Stimulated activated CD4-positive, alpha-beta T cell treated with anti-CD3 and anti-CD28 coated beads, Interleukin-2, amount 100 ng/mL, for 48 hours (primary cell): ENCODE results near the gene AGFG1.

Source experiments
- DNase-seq, 2 donors: peaks; one replicate each; pipeline ENCODE4 v3.0.0-alpha.2; 2020

The AGFG1 gene, protein sequence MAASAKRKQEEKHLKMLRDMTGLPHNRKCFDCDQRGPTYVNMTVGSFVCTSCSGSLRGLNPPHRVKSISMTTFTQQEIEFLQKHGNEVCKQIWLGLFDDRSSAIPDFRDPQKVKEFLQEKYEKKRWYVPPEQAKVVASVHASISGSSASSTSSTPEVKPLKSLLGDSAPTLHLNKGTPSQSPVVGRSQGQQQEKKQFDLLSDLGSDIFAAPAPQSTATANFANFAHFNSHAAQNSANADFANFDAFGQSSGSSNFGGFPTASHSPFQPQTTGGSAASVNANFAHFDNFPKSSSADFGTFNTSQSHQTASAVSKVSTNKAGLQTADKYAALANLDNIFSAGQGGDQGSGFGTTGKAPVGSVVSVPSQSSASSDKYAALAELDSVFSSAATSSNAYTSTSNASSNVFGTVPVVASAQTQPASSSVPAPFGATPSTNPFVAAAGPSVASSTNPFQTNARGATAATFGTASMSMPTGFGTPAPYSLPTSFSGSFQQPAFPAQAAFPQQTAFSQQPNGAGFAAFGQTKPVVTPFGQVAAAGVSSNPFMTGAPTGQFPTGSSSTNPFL

DNA sequence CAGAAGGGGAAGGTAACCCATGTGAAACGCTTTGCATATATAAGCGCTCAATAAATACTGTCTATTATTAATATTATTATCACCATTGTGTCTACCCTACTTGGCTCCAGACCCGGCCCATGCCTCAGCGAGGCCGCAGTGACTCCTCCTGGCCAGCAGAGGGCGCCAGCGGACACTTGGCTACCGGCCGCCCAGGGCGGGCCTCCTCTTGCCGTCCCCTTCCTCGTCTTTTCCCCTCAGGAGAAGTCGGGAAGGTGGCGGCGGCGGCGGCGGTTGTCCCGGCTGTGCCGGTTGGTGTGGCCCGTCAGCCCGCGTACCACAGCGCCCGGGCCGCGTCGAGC lies at the start of gene AGFG1:
AGFG1 (plus strand) TSS at position 233 of the 341 bp plus-strand sequence. CDS start 266 bp downstream, outside the sequence.
- peak; percentile 93 for DNase-seq

DNA sequence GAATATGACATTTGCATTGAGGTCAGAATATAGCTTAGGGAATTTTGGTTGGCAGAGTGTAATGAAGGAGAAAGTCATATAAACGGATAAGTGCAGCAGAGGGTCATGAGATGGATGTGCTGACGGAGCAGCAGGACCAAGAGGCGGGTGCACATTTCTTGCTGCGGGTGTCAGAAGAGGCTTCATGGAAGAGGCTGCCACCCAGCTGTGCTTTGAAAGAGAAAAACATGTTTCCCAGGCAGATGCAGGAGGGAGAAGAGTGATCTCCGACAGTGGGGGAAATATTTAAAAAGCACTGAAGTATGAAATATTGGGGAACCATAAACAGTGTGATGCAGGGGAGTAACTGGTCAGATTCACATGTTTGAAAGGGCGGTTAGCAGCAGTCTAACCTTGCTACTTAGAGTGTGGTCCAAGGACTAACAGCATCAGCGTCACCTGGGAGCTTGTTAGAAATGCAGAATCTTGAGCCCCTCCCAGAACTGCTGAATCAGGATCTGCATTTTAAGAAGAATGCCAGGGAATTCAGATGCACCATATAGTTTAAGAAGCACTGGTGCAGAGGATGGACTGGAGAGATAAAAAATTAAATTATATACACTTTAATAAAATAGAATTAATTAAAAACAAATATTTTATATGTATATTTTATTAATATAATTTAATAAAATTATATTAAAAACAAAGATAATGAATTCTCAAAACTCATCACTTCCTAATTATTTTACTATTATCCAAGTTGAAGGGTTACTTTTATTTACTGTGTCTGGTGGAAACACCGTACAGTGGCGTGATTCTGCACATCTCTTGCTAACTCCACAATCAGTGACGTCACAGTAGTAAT lies 48.1 kb upstream of the AGFG1 start:
- no peak for DNase-seq

DNA sequence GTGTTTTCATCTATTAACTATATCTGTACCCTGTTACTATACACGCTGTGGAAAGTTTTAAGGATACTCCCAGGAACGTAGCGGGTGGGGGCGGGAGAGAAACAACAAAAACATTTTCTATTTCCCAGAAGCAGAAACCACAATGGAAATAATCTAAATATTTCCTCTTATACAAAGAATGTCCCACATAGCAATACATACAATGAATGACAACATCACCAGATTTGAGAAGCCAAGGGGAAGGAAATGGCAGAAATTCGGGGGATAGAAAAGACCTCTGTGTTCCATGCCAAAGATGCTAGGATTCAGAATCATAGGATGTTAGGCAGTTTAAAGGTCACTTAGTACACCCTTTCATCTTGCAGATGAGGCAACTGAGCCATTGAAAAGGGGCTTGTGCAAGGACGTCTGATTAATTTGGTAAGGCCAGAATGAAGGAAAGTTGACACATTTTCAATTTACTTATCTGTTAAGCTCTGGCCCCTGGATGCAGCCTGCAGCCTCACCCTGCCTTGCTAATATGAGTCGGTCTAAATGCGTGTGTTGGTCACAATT lies 43.1 kb upstream of the AGFG1 start:
- no peak for DNase-seq

DNA sequence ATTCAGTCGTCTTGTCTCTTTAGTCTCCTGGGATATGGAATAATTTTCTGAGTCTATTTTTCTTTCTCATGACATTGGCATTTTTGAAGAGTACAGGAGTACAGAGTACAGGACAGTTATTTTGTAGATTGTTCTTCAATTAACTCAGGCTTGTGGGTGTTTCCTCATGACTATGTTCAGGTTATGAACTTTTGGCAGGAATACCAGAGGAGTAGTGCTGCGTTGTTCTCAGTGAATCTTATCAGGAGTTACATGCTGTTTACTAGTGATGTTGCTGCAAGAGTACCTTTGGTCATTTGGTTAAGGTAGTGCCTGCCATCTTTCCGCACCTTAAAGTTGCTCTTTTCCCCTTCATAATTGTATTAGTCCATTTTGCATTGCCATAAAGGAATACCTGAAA lies 41.3 kb upstream of the AGFG1 start:
- no peak for DNase-seq

DNA sequence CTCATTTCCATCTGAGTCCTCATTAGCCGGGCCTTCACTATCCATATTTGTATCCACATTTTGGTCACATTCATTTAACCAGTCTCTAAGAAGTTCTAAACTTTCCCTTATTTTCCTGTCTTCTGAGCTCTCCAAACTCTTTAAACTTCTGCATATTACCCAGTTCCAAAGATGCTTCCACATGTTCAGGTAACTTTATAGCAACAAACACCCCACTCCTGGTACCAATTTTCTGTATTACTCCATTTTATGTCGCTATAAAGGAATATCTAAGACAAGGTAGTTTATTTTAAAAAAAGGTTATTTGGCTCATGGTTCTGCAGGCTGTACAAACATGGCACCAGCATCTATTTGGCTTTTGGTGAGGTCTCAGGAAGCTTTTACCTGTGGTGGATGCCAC lies 38.8 kb upstream of the AGFG1 start:
- DNase-seq: no peak

DNA sequence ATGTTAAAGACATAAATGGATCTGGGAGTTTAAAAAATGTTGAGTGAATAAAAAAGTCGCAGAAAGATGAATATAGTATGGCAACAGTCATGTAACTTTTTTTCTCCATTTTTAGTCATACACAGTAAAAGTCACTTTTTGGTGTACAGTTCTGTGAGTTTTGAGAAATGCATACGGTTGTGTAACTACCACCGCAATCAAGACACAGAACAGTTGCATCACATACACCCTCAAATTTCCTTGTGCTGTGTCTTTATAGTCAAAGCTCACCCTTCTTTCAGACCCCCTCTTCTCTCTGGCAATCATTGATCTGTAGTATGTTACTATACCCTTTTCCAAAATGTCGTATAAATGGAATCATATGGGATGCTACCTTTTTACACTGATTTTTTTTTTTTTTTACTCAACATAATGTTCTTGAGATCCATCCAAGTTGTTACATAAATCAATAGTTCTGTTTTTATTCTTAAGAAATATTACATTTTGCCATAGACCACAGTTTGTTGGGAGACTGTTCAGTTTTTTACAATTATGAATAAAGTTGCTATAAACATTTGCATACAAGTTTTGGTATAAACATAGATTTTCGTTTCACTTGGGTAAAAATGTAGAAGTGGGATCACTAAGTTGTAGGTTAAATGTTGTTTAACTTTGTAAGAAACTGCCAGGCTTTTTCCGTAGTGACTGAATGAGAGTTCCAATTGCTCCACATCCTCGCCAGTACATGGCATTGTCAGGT lies 35.4 kb upstream of the AGFG1 start:
- DNase-seq: no peak

DNA sequence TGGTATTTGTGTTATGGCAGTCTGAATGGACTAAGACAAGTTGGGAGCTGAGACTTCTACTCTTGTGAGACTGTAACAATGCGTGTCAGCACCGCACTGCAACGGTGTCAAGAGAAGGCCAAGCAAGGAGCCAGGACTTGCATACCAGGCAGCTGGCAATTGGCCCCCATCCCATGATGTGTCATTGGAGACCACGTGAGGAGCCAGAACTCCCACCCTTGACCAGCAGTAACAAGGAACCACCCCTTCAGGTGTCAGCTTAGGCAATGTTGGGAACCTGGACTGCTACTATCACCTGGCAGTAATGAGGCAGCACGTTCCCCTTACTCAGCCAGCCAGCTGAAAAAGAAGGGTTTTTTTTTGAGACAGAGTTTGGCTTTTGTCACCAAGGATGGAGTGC lies 32.7 kb upstream of the AGFG1 start:
- DNase-seq: no peak

DNA sequence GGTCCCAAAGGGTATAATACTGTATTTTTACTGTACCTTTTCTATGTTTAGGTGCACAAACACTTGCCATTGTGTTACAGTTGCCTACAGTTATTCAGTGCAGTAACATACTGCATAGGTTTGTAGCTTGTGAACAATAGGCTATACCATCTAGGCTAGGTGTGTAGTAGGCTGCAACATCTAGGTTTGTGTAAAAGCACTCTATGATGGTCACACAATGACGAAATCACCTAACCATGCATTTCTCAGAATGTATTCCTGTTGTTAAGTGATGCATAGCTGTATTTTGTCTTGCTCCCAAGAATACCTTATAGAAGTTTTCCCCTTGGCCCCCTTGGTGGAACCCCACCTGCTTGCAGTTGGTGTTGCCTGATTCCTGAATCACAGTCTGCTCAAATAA lies 29.3 kb upstream of the AGFG1 start:
- DNase-seq: no peak

DNA sequence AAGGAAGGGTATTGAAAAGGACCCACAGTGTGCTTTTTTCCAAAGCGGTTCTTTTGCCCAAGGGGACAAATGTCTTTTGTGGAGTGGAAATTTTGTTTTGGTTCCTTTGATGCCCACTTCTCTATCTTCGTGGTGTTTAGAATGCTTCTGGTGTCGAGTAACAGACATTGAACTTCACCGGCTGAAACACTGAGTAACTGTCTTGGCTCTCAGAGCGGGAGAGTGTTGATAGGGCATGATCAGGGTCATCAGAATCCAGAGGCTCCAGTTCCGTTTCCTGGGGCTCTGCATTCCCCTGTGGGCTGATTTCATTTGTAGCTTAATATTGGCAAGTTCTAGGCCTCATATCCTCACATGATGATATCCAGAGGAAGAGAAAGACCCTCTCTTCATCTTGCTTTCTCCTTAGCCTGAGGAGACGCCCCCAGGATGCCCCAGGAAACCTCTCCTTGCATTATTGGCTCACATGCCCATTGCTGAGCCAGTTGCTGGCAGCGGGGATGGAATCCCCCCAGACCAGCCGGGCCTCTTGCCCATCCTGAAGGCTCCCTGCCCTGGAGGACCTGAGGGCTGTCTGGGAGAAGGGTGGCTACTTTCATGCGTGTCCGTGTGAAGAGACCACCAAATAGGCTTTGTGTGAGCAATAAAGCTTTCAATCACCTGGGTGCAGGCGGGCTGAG lies 27.9 kb upstream of the AGFG1 start:
- no peak for DNase-seq

DNA sequence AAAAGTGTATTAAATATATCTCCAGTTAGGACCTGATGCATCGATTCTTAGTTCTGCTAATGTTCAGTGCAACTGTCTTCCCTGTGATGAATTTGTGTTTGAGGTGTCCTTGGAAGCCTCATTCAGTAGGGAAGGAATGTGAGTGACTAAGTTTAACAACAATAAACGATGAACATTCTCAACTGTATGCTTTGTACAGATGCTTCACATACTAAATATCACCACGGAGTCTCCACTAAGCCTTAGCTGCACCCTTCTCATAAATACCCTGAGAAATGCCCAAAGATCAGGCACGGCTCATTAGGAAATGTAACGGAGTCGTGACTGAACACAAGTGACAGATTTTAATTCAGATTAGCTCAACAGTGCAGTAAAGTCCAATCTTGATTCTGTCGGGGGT lies 24.4 kb upstream of the AGFG1 start:
- no peak for DNase-seq

DNA sequence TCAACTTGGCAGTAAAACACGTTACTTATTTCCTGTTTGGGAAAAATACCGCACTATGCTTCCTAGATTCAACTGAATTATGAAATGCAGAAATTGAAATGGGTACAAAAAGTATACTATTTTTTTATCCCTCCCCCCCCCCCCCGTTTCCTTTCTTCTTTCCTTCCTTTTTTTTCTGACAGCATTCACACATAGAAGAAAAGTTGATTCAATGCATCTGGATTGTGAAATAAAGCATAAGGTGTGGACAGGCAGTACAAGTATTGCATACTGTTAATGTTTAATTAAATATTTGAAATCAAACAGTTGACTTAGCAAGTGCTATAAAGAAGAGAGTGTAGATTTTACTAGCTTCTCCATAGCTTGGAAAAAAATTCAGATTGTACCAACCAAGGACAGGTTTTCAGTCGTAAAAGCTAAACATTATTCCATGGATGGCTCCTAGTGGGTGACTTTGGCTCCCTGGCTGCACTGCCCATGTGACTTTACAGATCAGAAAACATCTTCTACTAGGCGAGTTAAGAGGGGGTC lies 21.6 kb upstream of the AGFG1 start:
- DNase-seq: no peak

DNA sequence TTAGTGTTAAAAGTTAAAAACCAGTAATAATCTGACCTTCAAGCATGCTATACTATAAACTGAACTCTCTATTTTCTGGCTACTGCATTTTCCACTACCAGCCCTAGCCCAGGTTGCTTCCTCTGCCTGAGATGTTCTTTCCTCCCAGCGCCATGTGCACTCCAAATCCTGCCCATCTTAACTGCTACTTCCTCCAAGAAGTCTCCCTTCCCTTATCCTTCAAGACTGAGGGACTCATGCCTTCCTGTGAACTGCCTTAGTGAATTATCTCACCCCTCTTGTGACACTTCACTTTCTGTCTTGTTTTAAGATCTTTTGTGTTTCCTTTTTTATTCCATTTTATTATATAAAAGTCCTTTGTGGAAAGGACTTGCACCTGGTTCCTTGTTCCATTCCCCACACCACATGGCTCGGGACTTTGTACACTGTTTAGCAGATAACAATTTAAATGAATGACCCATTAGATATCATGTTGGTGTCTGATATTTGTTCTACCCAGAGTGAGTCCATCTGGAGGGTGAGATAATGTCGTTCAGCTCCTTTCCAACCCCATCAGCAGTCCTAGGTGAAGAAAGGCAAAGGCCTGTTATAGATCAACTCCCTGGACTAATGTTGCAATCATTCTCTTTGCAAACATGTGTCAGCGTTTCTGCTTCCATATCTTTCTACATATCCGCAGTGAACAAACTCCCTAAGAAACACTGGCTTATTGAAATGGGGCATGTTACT lies 20.9 kb upstream of the AGFG1 start:
- DNase-seq: no peak

DNA sequence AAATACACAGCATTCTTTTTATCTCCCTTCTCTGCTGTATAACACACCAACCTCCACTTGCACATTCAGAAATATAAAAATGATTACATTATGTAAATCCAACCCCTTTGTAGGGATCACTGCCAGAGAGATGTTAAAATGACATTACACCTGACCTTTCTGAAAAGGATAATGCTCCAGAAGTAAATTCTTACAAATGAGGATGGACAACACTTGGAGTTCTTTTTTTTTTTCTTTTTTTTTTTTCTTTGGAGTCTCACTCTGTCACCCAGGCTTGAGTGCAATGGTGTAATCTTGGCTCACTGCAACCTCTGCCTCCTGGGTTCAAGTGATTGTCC lies 20.3 kb upstream of the AGFG1 start:
- no peak for DNase-seq

DNA sequence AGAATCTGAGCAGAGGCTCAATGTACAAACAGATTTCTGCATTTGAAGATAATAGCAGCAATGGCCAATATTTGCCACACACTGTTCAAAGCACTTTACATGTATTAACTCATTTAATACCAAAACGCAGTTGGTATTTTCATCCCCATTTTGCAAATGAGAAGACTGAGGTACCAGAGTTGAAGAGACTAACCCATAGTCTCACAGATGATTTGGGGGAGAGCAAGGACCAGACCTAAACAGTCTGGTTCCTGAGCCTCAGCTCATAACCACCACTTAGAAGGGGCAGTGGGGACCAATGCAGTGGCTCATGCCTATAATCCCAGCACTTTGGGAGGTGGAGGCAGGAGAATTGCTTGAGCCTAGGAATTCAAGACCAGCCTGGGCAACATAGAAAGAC lies 18.1 kb upstream of the AGFG1 start:
- no peak for DNase-seq

DNA sequence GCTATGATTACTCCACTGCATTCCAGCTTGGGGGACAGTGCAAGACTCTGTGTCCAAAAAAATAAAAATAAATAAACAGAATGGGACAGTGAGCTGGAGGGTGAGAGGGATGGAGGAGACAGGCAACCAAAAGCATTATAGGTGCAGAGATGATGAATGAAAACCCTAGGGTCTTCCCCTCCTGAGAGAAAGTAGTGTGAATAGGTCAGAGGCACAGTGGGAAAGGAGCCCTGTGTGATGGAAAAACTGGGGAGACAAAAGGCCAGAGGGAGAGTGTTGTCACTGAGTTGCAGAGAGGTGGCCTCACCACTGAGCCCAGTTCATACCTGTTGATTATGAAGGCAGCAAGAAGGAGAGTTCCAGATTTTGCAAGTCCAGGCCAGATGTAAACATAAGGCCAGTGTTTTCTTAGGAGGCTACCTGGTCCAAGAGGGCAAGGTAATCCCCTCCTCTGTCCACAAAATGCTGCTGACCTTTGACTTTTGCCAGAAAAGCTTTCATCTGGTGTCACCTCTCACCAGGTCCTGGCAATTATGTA lies 17.6 kb upstream of the AGFG1 start:
- DNase-seq: no peak

DNA sequence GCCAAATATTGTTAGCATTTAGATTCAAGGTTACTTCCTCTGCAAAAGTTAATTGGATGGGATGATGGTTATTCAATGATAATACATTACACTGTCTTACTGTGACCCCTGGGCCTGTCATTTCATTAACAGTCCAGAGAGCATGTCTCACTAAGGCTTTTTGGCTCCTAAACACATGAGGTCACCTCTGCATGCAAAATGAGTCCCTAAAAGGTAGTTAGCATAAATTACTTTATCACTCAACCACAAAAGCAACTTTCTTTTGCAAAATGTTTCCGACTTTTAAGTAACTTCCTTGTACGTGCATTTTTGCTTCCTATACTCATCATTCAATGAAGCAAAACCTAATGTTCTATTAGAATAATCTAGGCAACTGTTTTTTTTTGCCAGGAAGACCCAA lies 16.8 kb upstream of the AGFG1 start:
- DNase-seq: no peak

DNA sequence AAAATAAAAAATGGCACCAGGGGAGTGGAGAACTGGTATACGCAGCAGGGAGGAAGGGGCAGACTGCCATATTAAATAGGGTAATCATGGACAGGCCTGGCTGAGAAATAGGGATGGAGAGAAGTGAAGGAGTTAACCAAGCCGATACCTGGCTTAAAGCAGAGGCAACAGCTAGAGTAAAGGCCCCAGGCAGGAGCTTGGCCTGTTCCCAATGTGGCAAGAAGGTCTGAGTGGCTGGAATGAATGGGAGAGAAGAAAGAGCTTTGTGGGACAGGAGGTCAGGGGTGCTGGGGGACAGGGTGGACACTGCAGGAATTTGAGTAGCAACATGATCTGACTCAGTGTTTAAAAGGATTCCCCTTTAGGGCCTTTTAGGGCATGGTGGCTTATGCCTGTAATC lies 15.9 kb upstream of the AGFG1 start:
- DNase-seq: no peak

DNA sequence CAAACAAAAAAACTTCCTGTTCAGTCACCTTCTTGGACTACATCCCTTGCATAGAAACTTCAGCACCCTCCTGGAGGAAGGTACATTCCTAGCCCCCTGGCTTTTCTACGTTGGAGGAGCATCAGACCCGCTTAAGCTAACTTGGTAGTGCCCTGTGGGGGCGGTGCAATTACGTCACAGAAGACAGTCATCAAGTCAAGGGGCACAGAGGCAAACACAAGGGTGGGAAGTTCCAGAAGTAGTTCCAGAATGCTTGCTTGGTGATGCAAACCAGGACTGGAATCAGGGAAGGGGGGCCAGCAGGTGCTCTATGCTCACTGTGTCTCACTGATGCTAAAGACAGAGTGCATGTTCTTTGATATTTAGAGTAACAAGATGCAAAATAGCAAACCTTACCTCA lies 15.2 kb upstream of the AGFG1 start:
- DNase-seq: no peak

DNA sequence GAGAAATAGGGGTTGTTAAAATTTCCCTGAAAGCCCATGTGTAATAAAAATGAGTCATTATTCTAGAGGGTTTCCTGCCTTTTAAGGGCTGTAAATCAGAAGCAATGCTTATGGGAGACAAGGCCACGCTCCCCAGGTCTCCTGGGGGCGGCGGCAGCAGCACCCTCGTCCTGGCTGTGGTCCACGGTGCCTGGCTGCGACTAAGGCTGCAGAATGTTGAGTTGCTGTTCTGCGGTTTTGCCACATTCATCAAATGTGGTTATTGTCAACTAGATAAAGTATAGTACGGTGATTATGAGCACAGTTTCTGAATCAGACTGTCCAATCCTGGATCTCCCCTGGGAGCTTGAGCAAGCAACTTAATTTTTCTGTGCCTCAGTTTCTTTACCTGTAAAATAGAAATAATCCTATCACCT lies 11.9 kb upstream of the AGFG1 start:
- DNase-seq: peak in 1 of 2 donors; percentile 52

DNA sequence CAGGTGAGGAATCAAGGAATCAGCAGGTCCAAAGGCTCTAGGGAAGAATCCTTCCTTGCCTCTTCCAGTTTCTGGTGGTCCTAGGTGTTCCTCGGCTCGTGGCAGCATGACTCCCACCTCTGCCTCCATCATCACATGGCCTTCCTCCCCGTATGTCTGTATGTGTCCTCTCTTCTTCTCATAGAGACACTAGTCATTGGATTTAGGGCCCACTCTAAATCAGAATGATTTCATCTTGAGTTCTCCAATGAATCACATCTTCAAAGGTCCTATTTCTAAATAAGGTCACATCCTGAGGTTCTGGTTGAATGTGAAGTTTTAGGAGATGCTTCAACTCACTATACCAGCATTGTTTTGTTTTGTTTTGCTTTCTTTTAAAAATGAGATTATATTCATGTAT lies 11.1 kb upstream of the AGFG1 start:
- DNase-seq: no peak

DNA sequence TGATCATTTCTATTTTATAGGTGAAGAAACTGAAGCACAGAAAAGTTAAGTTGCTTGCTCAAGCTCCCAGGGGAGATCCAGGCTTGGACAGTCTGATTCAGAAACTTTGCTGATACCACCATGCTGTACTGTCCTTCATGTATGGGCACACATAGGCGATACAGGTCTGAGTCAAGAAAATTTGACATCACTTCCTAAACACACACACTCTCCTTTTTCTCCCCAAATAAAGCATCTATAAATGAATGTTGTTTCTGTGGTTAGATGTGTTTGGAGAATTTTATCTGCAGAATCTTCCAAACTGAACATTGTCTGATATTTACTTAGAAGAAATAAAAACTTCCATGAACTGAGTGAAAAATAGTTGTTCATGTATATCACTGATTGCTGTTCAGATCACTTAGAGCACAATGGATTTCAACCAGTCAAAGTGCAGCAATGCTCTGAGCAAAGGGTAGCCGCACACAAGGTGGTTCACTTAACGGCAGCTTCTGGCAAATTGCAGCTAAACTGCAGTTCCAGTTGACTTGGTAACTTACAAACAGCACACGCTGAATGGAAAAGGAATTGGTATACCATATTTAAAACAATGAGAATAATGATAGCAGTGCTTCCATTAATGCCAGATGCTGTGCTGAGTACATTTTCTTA lies 10.0 kb upstream of the AGFG1 start:
- no peak for DNase-seq
